Panc1 (cell line): ENCODE results near the gene CYBA. TPM values are rescaled to one million over a fixed set of nuclear protein-coding genes. Genes with fewer than 3 reads are reported as not detected.

Source experiments
- ATAC-seq: fragments of 200-7000 bp; cut with Tn5 transposase; 2 replicates; pipeline ENCODE4 v1.9.1; 2020; ENCODE audit warnings: mild to moderate bottlenecking, moderate library complexity
- BruUV-seq: library from RNA; stranded (reverse); fragments of 400-500 nt; replicated peaks from 2 replicates; lab custom pipeline; 2021; lab: Mats Ljungman, UMichigan
- CTCF ChIA-PET: fragments of 300-600 bp; sonication (Branson Sonifier 250); formaldehyde crosslinking; loops from one replicate; lab custom pipeline; 2022; ENCODE audit warnings: antibody characterized with exemption; lab: Charles Lee
- POLR2A ChIA-PET: fragments of 300-600 bp; sonication (Branson Sonifier 250); formaldehyde crosslinking; loops from one replicate; lab custom pipeline; 2022; ENCODE audit warnings: antibody characterized with exemption; lab: Charles Lee
- DNase-seq: peaks from one replicate; pipeline ENCODE4 v3.0.0-alpha.2; 2010; ENCODE audit warnings: low read depth, low spot score
- H3K27ac ChIP-seq: 2 replicates; pipeline ENCODE4 v1.5.1; 2011; ENCODE audit warnings: mild to moderate bottlenecking, low read length, inconsistent platforms
- H3K27me3 ChIP-seq: fragments of 200-500 bp; sonication (Bioruptor generic); 2 replicates; pipeline ENCODE4 v1.6.0; 2014; ENCODE audit warnings: low read length, inconsistent platforms; ENCODE audit not compliant: control insufficient read depth, insufficient read depth
- H3K36me3 ChIP-seq: fragments of 200-500 bp; sonication (Bioruptor generic); 2 replicates; pipeline ENCODE4 v1.5.1; 2014; ENCODE audit warnings: inconsistent platforms, mild to moderate bottlenecking, low read length, moderate library complexity; ENCODE audit not compliant: control insufficient read depth, insufficient read depth
- H3K4me1 ChIP-seq: 2 replicates; pipeline ENCODE4 v1.5.1; 2011; ENCODE audit warnings: inconsistent platforms, mild to moderate bottlenecking, low read length, moderate library complexity; ENCODE audit not compliant: control insufficient read depth, insufficient read depth
- H3K4me3 ChIP-seq, 2 experiments: 2 replicates each; pipeline ENCODE4 v1.5.1; 2011 to 2012; ENCODE audit warnings: low read depth in 2 of 2, low read length in 2 of 2, mild to moderate bottlenecking in 2 of 2, inconsistent platforms in 1 of 2, moderate library complexity in 1 of 2
- H3K9me3 ChIP-seq: fragments of 200-500 bp; sonication (Bioruptor generic); 2 replicates; pipeline ENCODE4 v1.5.1; 2014; ENCODE audit warnings: low read depth, mild to moderate bottlenecking, inconsistent platforms, low read length, moderate library complexity; ENCODE audit not compliant: control insufficient read depth, insufficient read depth
- CTCF ChIP-seq: fragments of 450-650 bp; IDR thresholded peaks from 2 replicates; pipeline ENCODE4 v1.5.1; 2017; ENCODE audit warnings: mild to moderate bottlenecking
- POLR2AphosphoS5 ChIP-seq: IDR thresholded peaks from 2 replicates; pipeline ENCODE4 v1.6.1; 2012; ENCODE audit warnings: mild to moderate bottlenecking, low read depth, low read length, moderate library complexity
- REST ChIP-seq, 2 experiments: IDR thresholded peaks; 2 replicates each; pipeline ENCODE4 v1.6.1; 2011 to 2012; ENCODE audit warnings: low read depth in 2 of 2, control low read depth in 1 of 2, low read length in 1 of 2, mild to moderate bottlenecking in 1 of 2, moderate library complexity in 1 of 2; ENCODE audit not compliant: insufficient read depth in 1 of 2
- SIN3A ChIP-seq: IDR thresholded peaks from 2 replicates; pipeline ENCODE4 v1.6.1; 2012; ENCODE audit warnings: low read depth, mild to moderate bottlenecking, low read length, moderate library complexity, borderline replicate concordance; ENCODE audit not compliant: insufficient read depth
- TCF7L2 ChIP-seq: IDR thresholded peaks from 2 replicates; pipeline ENCODE4 v1.6.1; 2011; ENCODE audit warnings: mild to moderate bottlenecking, low read depth, low read length, inconsistent platforms
- in situ Hi-C: cut with HindIII; loops from 2 replicates; pipeline ENCODE4 v1.10.0; 2016; ENCODE audit warnings: low sequenced_read_pairs, low pct_unique_long_range_greater_than_20kb
- intact Hi-C: fragments of 100-400 bp; cut with micrococcal nuclease; formaldehyde crosslinking; loops from one replicate; pipeline ENCODE4 v1.10.0; 2022; ENCODE audit not compliant: unreplicated experiment
- total RNA-seq: library from RNA; stranded (reverse); gene quantifications from one replicate; pipeline ENCODE4 v1.2.1, GENCODE V29; 2021; ENCODE audit not compliant: unreplicated experiment

The CYBA gene
- total RNA-seq, 1 experiment from 2014 or later, result 233 TPM

GRCh38 chr16:88656291-88656980, 5.6 kb upstream of the CYBA start:
- POLR2A ChIA-PET, result no interaction called here
- no peaks in the 10 kb centered on the region for H3K36me3 ChIP-seq
- BruUV-seq, result no TSS peak
- no peak for DNase-seq
- H3K4me3 ChIP-seq, result no peak overlapping the region
- no peak for TF ChIP-seq CTCF
- TF ChIP-seq REST (IDR thresholded peaks at IDR 0.05; ENCODE audit: insufficient read depth in 1 of 2, low read depth in 2 of 2, low read length in 1 of 2), result no peak
- TF ChIP-seq TCF7L2, result no peak
- TF ChIP-seq POLR2AphosphoS5, result no peak
- TF ChIP-seq SIN3A, result no peak
- CTCF ChIA-PET, result interaction anchor here (0.5 kb wide), 1 partner anchor 8 kb away, joined by 13 read pairs; no protein-coding TSS in a partner anchor
- no peak for ATAC-seq
- intact Hi-C loops, result no loop called here
- H3K9me3 ChIP-seq, result no peaks in the 10 kb centered on the region
- peaks cover 11% of the 10 kb centered on the region for H3K4me1 ChIP-seq
- H3K27me3 ChIP-seq, result no peaks in the 10 kb centered on the region
- in situ Hi-C loops, result no loop called here
- H3K27ac ChIP-seq, result no peak overlapping the region

- no peak for DNase-seq
- Histone ChIP-seq H3K36me3 (peaks cover under 1% of the 10 kb centered on the region; the same call in 1 of the 2 replicates), H3K4me3 (no peak overlapping the region), H3K9me3 (no peaks in the 10 kb centered on the region), H3K4me1 (peaks cover 9% of the 10 kb centered on the region), H3K27ac (no peak overlapping the region), H3K27me3 (no peaks in the 10 kb centered on the region)
- intact Hi-C loops (no loop called here), in situ Hi-C loops (no loop called here)
- ATAC-seq, result no peak
- no TSS peak for BruUV-seq
- ChIA-PET POLR2A (no interaction called here), CTCF (no interaction called here)
- TF ChIP-seq POLR2AphosphoS5 (no peak), CTCF (no peak), TCF7L2 (no peak), REST (IDR thresholded peaks at IDR 0.05; ENCODE audit: insufficient read depth in 1 of 2, low read depth in 2 of 2, low read length in 1 of 2) (no peak), SIN3A (no peak)
Measured at GRCh38 chr16:88655733-88656281, 5.0 kb upstream of the CYBA start.
